ENCODE results near the gene SIRPG.

GRCh38 chr20:1644101-1644962 is 13.2 kb downstream of the SIRPG start:
- TF ChIP-seq POLR2A (IDR thresholded peaks at IDR 0.05) (no peak), CTCF (IDR thresholded peaks at IDR 0.05) (no peak)

Data from vagina (tissue), 2 donors.